Brain microvascular endothelial cell (primary cell): ENCODE results near the gene BRPF1.

Source experiments
- DNase-seq: peaks from one replicate; pipeline ENCODE4 v3.0.0-alpha.2; 2020
- H3K27ac ChIP-seq: fragments of 250-450 bp; sonication (Bioruptor Pico); 2 replicates; pipeline ENCODE4 v1.5.1; 2020; ENCODE audit warnings: mild to moderate bottlenecking, moderate library complexity
- H3K27me3 ChIP-seq: fragments of 250-450 bp; sonication (Bioruptor Pico); replicated peaks from 2 replicates; pipeline ENCODE4 v1.5.1; 2020; ENCODE audit warnings: mild to moderate bottlenecking
- H3K36me3 ChIP-seq: fragments of 250-450 bp; sonication (Bioruptor Pico); replicated peaks from 2 replicates; pipeline ENCODE4 v1.5.1; 2020; ENCODE audit warnings: mild to moderate bottlenecking
- H3K4me3 ChIP-seq: 2 replicates; pipeline ENCODE4 v1.5.1; 2011; ENCODE audit warnings: low read depth, mild to moderate bottlenecking, control low read depth, low read length, moderate library complexity
- in situ Hi-C: cut with HindIII; loops from 2 replicates; pipeline ENCODE4 v1.10.0; 2017; ENCODE audit warnings: low sequenced_read_pairs, low pct_ligation_motif_present
- TF ChIP-seq, protein P1 (sequence below): IDR thresholded peaks from 2 replicates; pipeline ENCODE4 v1.5.1; 2011; ENCODE audit warnings: low read depth, mild to moderate bottlenecking, moderate library complexity, low read length, control low read depth, inconsistent platforms; ENCODE audit errors: missing control alignments

Gene BRPF1

GRCh38 chr3:9686050-9686550 lies 45.4 kb upstream of the BRPF1 start:
- Histone ChIP-seq H3K27ac (no peak overlapping the region), H3K27me3 (no peaks in the 10 kb centered on the region), H3K36me3 (peaks cover 66% of the 10 kb centered on the region), H3K4me3 (no peak overlapping the region)
- TF ChIP-seq, protein P1, sequence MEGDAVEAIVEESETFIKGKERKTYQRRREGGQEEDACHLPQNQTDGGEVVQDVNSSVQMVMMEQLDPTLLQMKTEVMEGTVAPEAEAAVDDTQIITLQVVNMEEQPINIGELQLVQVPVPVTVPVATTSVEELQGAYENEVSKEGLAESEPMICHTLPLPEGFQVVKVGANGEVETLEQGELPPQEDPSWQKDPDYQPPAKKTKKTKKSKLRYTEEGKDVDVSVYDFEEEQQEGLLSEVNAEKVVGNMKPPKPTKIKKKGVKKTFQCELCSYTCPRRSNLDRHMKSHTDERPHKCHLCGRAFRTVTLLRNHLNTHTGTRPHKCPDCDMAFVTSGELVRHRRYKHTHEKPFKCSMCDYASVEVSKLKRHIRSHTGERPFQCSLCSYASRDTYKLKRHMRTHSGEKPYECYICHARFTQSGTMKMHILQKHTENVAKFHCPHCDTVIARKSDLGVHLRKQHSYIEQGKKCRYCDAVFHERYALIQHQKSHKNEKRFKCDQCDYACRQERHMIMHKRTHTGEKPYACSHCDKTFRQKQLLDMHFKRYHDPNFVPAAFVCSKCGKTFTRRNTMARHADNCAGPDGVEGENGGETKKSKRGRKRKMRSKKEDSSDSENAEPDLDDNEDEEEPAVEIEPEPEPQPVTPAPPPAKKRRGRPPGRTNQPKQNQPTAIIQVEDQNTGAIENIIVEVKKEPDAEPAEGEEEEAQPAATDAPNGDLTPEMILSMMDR = no peak
- DNase-seq = no peak
- in situ Hi-C loops = no loop called here

DNA sequence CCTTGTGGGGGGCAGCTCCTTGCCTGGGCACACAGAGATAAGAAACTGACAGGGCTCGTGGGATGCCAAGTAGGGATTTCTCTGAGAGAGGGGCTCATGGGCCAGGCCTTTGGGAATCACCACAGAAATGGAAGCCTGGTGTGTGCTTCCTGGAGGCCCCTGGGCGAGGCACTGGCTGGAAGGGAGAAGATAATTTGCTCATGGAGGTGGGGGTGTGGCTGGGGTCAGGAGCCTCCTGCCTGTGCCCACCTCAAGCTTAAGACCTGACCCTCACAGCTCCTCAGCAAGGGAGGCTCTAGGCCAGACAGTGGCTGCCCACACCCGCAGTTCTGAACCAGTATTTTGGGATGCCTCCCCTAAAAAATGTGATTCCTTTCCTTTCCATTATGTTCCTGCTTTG lies 44.8 kb upstream of the BRPF1 start:
- DNase-seq = no peak
- in situ Hi-C loops = no loop called here
- H3K4me3 ChIP-seq = no peak overlapping the region
- no peak overlapping the region for H3K27ac ChIP-seq
- TF ChIP-seq, protein P1 = no peak
- H3K36me3 ChIP-seq = peaks cover 65% of the 10 kb centered on the region
- no peaks in the 10 kb centered on the region for H3K27me3 ChIP-seq

GRCh38 chr3:9687514-9687913 lies 44.0 kb upstream of the BRPF1 start:
- DNase-seq = no peak
- TF ChIP-seq, protein P1 = no peak
- Histone ChIP-seq H3K27ac (no peak overlapping the region), H3K36me3 (peaks cover 67% of the 10 kb centered on the region), H3K27me3 (no peaks in the 10 kb centered on the region), H3K4me3 (no peak overlapping the region)
- in situ Hi-C loops = no loop called here

DNA sequence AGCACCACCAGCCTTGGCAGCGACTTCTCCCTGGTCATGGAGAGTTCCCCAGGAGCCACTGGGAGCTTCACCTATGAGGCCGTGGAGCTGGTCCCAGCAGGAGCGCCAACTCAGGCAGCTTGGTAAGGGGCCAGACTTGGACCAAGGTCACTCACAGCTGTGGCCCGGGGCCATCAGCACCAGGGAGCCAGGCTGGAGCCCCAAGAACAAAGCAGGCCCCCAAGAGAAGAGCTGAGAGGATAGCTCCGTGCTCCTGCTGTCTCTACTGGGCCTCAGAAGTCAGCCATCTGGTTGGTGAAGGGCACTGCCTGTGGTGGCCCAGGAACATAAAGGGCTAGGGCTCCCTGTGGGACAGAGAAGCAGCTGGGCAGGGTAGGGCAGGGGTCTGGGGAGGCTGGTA lies 42.6 kb upstream of the BRPF1 start:
- DNase-seq = no peak
- H3K27ac ChIP-seq = no peak overlapping the region
- peaks cover 66% of the 10 kb centered on the region for H3K36me3 ChIP-seq
- in situ Hi-C loops = no loop called here
- TF ChIP-seq, protein P1 = no peak
- H3K27me3 ChIP-seq = no peaks in the 10 kb centered on the region
- H3K4me3 ChIP-seq = no peak overlapping the region

DNA sequence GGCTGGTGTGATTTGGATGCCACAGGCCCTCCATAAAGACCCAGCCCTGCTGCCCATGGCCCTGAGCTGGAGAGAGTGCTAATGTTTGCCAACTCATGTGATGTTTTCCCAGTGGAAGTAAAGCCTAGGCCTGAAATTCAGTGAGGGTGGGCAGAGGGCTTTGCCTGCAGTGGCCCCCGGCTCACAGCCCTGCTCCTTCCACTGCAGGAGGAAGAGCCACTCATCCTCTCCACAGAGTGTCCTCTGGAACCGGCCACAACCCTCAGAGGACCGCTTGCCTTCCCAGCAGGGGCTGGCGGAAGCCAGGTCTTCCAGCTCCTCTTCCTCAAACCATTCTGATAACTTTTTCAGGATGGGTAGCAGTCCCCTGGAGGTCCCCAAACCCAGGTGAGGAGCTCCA lies 41.8 kb upstream of the BRPF1 start:
- H3K36me3 ChIP-seq = peaks cover 62% of the 10 kb centered on the region

More for the DNA sequence above, 41.8 kb upstream of the BRPF1 start:
- Histone ChIP-seq H3K27ac (no peak overlapping the region), H3K27me3 (no peaks in the 10 kb centered on the region), H3K4me3 (no peak overlapping the region)
- TF ChIP-seq, protein P1 = no peak
- DNase-seq = no peak
- in situ Hi-C loops = no loop called here
